H1 (cell line): ENCODE measurements around the gene CDH12. TPM values are rescaled to one million over a fixed set of nuclear protein-coding genes. Genes with fewer than 3 reads are reported as not detected.

Experiments
- ASH2L ChIP-seq: fragments of 200-600, 300-600 bp; sonication (generic); IDR thresholded peaks from one replicate; pipeline ENCODE4 v1.7.1; 2017; ENCODE audit warnings: low read length
- MAFK ChIP-seq: IDR thresholded peaks from 2 replicates; pipeline ENCODE4 v1.6.1; 2012; ENCODE audit warnings: low read depth, mild to moderate bottlenecking, improper control_type of control experiment, low read length
- polyA plus RNA-seq, 7 experiments: library from polyadenylated mRNA; depleted of rRNA in 3 of 7; stranded (reverse) in 5 of 7; unstranded in 2 of 7; fragments of >200 nt in 5 of 7; fragments of 200-250 nt in 2 of 7; gene quantifications; 1 replicate in 5 of 7; 2 replicates in 1 of 7; 4 replicates in 1 of 7; pipeline versions ENCODE4 v1.2.1 to v1.2.3, GENCODE V29; 2011 to 2013; ENCODE audit warnings: missing spikeins in 2 of 7, mixed read lengths in 2 of 7
- total RNA-seq: library from RNA; stranded (reverse); fragmentation: NEBNext Ultra II Directional; extraction: Animal tissue kit (Norgen Biotek cat#: 25700); gene quantifications from 2 replicates; pipeline ENCODE4 v1.2.1, GENCODE V29; 2021

The CDH12 gene
- total and polyA plus RNA-seq, 2 of the 8 experiments (the other 6 are each of a cell fraction or from before 2014, with no cell fraction given) = 0.03 TPM; not detected in 1

DNA sequence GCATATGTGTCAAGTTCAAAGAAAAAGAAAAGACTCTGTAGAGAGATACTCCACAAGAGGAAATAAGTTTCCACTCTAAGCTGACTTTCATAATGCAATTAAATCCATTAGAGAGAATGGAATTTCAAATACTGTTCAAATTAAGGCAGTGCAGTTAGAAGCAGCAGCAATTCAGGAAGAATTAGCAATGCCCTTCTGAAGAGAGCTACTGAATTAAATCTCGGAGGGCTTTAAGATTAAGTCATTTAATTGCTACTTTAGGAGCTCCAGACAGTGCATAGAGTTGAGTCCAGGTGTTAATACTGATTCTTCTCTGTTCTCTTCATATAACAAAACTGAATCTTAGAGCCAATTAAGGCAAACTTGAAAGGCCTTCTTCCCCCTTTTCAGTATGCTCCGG, 8.5 kb downstream of the CDH12 start (continued):
- TF ChIP-seq ASH2L (no peak), MAFK (no peak)
